Right lobe of liver (tissue), 6 donors: ENCODE results near the gene DEPDC5. TPM values are rescaled to one million over a fixed set of nuclear protein-coding genes. Genes with fewer than 3 reads are reported as not detected.
"Not testable (repeated sequence)": the region's sequence is repeated elsewhere in the genome, so short reads cannot be mapped to it uniquely, and the experiment has no call there.

Experiments
- ATAC-seq, 4 donors: fragments of 200-7000 bp; cut with Tn5 transposase; one replicate each; pipeline ENCODE4 v1.9.1; 2020; ENCODE audit warnings: mild to moderate bottlenecking in 4 of 4, moderate library complexity in 4 of 4
- DNase-seq, 3 donors: peaks; one replicate each; pipeline ENCODE4 v3.0.0-alpha.2; 2020
- H3K27ac ChIP-seq, 3 donors: fragments of 200-600 bp; one replicate each; pipeline ENCODE4 v1.8.0; 2022
- H3K27me3 ChIP-seq, 2 donors: fragments of 200-600 bp; one replicate each; pipeline ENCODE4 v1.8.0; 2022
- H3K36me3 ChIP-seq, 4 donors: fragments of 200-600 bp; sonication (generic) in 1 of 4; one replicate each; pipeline versions ENCODE4 v1.5.1 to v1.8.0; 2017 to 2022; ENCODE audit warnings: control low read depth in 1 of 4
- H3K4me1 ChIP-seq, 4 donors: fragments of 200-600 bp; sonication (generic) in 1 of 4; one replicate each; pipeline versions ENCODE4 v1.5.1 to v1.8.0; 2017 to 2022; ENCODE audit warnings: control low read depth in 1 of 4
- H3K4me3 ChIP-seq, 3 donors: fragments of 200-600 bp; one replicate each; pipeline ENCODE4 v1.8.0; 2022
- H3K9me3 ChIP-seq, 4 donors: fragments of 200-600 bp; sonication (generic) in 1 of 4; one replicate each; pipeline versions ENCODE4 v1.5.1 to v1.8.0; 2017 to 2022; ENCODE audit warnings: control low read depth in 1 of 4
- POLR2A ChIP-seq: fragments of 450-650 bp; IDR thresholded peaks from one replicate; pipeline ENCODE4 v1.6.1; 2017; ENCODE audit warnings: antibody characterized with exemption, mild to moderate bottlenecking
- WGBS: methylation state at CpG from one replicate; pipeline ENCODE4 v1.1.6; 2018; ENCODE audit warnings: low coverage, low lambda C conversion rate; ENCODE audit not compliant: insufficient coverage; ENCODE audit errors: missing lambda C conversion rate; 5-methylcytosine and 5-hydroxymethylcytosine counted together
- intact Hi-C, 2 donors: fragments of 100-400 bp; cut with DNase I; formaldehyde crosslinking; loops; one replicate each; pipeline versions ENCODE4 v1.11.2 to v1.14.1; 2022
- total RNA-seq, 6 experiments: library from RNA; depleted of rRNA in 2 of 6; stranded (reverse); fragments of >200 nt in 2 of 6; fragmentation: NEBNext Ultra II Directional in 3 of 6; extraction: Animal tissue kit (Norgen Biotek cat#: 25700) in 3 of 6; gene quantifications; one replicate each; pipeline versions ENCODE4 v1.1.0 to v1.2.4, GENCODE V29; 2016 to 2023
- TF ChIP-seq, protein P1 (sequence below), 4 donors: fragments of 200-600 bp in 3 of 4; fragments of 450-650 bp in 1 of 4; IDR thresholded peaks; one replicate each; pipeline versions ENCODE4 v1.5.1 to v1.8.0; 2016 to 2022; ENCODE audit warnings: antibody characterized with exemption in 4 of 4, mild to moderate bottlenecking in 2 of 4
- donor health status: DM: no; HTN: yes; CAD: no.
- donor health status: DM: no; HTN: no; CAD: no.
- donor health status: DM: no; HTN: no; CAD: no.
- donor health status: DM: no; HTN: yes; CAD: no.
- donor health status: DM: no; HTN: yes; CAD: no.

DEPDC5 gene
- total RNA-seq, 6 experiments from 2014 or later: 9.1 to 22.9 (median 14.6) TPM

- WGBS: under 1% methylated on average over 17 of the region's 20 CpGs
- Histone ChIP-seq H3K36me3 (no peaks in the 10 kb centered on the region), H3K27me3 (no peaks in the 10 kb centered on the region), H3K9me3 (no peaks in the 10 kb centered on the region), H3K4me1 (peaks cover 0 to 44% (median 21%) of the 10 kb centered on the region in 4 donors), H3K4me3 (peak overlapping the region; percentile 72 to 97 (median 80)), H3K27ac (peak overlapping the region; percentile 77 to 89 (median 81))
- TF ChIP-seq, protein P1, sequence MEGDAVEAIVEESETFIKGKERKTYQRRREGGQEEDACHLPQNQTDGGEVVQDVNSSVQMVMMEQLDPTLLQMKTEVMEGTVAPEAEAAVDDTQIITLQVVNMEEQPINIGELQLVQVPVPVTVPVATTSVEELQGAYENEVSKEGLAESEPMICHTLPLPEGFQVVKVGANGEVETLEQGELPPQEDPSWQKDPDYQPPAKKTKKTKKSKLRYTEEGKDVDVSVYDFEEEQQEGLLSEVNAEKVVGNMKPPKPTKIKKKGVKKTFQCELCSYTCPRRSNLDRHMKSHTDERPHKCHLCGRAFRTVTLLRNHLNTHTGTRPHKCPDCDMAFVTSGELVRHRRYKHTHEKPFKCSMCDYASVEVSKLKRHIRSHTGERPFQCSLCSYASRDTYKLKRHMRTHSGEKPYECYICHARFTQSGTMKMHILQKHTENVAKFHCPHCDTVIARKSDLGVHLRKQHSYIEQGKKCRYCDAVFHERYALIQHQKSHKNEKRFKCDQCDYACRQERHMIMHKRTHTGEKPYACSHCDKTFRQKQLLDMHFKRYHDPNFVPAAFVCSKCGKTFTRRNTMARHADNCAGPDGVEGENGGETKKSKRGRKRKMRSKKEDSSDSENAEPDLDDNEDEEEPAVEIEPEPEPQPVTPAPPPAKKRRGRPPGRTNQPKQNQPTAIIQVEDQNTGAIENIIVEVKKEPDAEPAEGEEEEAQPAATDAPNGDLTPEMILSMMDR (IDR thresholded peaks at IDR 0.05): no peak
- no peak for TF ChIP-seq POLR2A
- intact Hi-C loops: no loop called here
- DNase-seq (peak; percentile 37 to 60 (median 58)), ATAC-seq (peak in 1 of 4 donors; percentile 7)
These were observed 700 bp upstream of the DEPDC5 start for GRCh38 chr22:31753005-31753633.

GRCh38 chr22:31754813-31755212 is 994 bp downstream of the DEPDC5 start:
- Histone ChIP-seq H3K27ac (peak overlapping the region; percentile 69 to 89 (median 81)), H3K9me3 (no peaks in the 10 kb centered on the region), H3K4me3 (peak overlapping the region; percentile 72 to 97 (median 80)), H3K36me3 (peaks cover 0 to 11% (median 0%) of the 10 kb centered on the region in 4 donors), H3K4me1 (peaks cover 0 to 34% (median 15%) of the 10 kb centered on the region in 4 donors), H3K27me3 (no peaks in the 10 kb centered on the region)
- ATAC-seq: peak; percentile 1 to 45 (median 14)
- WGBS: 10% methylated on average over 6 of the region's 6 CpGs
- peak in 1 of 3 donors; percentile 73 for DNase-seq
- intact Hi-C loops: no loop called here
- TF ChIP-seq, protein P1 (IDR thresholded peaks at IDR 0.05): no peak
- TF ChIP-seq POLR2A: no peak

GRCh38 chr22:31757265-31757664 is 3.4 kb downstream of the DEPDC5 start:
- ATAC-seq: no peak
- no peak for DNase-seq
- peaks cover 0 to 23% (median 5%) of the 10 kb centered on the region in 4 donors for H3K36me3 ChIP-seq
- peaks cover 0 to 28% (median 13%) of the 10 kb centered on the region in 4 donors for H3K4me1 ChIP-seq
- no peak overlapping the region for H3K4me3 ChIP-seq
- WGBS: 30% methylated on average over 1 of the region's 1 CpG
- H3K27me3 ChIP-seq: no peaks in the 10 kb centered on the region
- no peaks in the 10 kb centered on the region for H3K9me3 ChIP-seq
- TF ChIP-seq POLR2A: no peak
- TF ChIP-seq, protein P1 (IDR thresholded peaks at IDR 0.05): no peak
- no peak overlapping the region for H3K27ac ChIP-seq
- intact Hi-C loops: no loop called here

DNA sequence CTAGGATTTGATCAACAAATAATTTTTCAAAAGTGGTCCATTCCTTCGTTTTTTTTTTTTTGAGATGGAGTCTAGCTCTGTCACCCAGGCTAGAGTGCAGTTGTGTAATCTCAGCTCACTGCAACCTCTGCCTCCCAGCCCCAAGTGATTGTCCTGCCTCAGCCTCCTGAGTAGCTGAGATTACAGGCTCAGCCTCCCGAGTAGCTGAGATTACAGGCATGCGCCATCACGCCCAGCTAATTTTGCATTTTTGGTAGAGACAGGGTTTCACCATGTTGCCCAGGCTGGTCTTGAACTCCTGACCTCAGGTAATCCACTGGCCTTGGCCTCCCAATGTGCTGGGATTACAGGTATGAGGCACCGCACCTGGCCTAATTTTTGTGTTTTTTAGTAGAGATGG is 5.0 kb downstream of the DEPDC5 start:
- Histone ChIP-seq H3K4me1 (peaks cover 0 to 28% (median 8%) of the 10 kb centered on the region in 4 donors), H3K36me3 (peaks cover 0 to 23% (median 5%) of the 10 kb centered on the region in 4 donors)
- intact Hi-C loops, H3K27ac ChIP-seq, H3K4me3 ChIP-seq, DNase-seq, H3K9me3 ChIP-seq, ATAC-seq, H3K27me3 ChIP-seq: not testable (repeated sequence)
- 89% methylated on average over 3 of the region's 5 CpGs for WGBS

GRCh38 chr22:31764785-31765184 is 11.0 kb downstream of the DEPDC5 start:
- H3K9me3 ChIP-seq: no peaks in the 10 kb centered on the region
- no peaks in the 10 kb centered on the region for H3K27me3 ChIP-seq
- H3K36me3 ChIP-seq: peaks cover 4 to 56% (median 15%) of the 10 kb centered on the region in 4 donors
- H3K4me1 ChIP-seq: no peaks in the 10 kb centered on the region
- no peak for TF ChIP-seq POLR2A
- TF ChIP-seq, protein P1 (IDR thresholded peaks at IDR 0.05): no peak
- ATAC-seq (no peak), DNase-seq (no peak)
- intact Hi-C loops: no loop called here
- 96% methylated on average over 3 of the region's 3 CpGs for whole genome bisulfite sequencing
- no peak overlapping the region for H3K4me3 ChIP-seq
- H3K27ac ChIP-seq: no peak overlapping the region
